OCI-LY3 (cell line): ENCODE measurements around the gene BMPER.

ENCODE experiments used
- CTCF ChIP-seq: fragments of 200-600, 300-600 bp; sonication (generic); IDR thresholded peaks from 2 replicates; pipeline ENCODE4 v1.5.1; 2014; ENCODE audit warnings: antibody characterized with exemption, low read length, low read depth
- EZH2phosphoT487 ChIP-seq: fragments of 200-600 bp; shearing (Covaris generic); IDR thresholded peaks from 2 replicates; pipeline ENCODE4 v1.6.1; 2018; ENCODE audit warnings: antibody characterized with exemption, mixed run types, low read depth

GRCh38 chr7:33996899-33997298, 91.6 kb downstream of the BMPER start:
- no peak for TF ChIP-seq CTCF
- TF ChIP-seq EZH2phosphoT487: no peak
